C4-2B (cell line): ENCODE results near the gene CACNA1B.

ENCODE experiments used
- ZFX ChIP-seq: fragments of 450-650 bp; IDR thresholded peaks from 2 replicates; pipeline ENCODE4 v1.6.1; 2017
- TF ChIP-seq, protein P1 (sequence below): fragments of 450-650 bp; conservative IDR thresholded peaks from 2 replicates; pipeline ENCODE4 v1.5.1; 2017; ENCODE audit warnings: mild to moderate bottlenecking

DNA sequence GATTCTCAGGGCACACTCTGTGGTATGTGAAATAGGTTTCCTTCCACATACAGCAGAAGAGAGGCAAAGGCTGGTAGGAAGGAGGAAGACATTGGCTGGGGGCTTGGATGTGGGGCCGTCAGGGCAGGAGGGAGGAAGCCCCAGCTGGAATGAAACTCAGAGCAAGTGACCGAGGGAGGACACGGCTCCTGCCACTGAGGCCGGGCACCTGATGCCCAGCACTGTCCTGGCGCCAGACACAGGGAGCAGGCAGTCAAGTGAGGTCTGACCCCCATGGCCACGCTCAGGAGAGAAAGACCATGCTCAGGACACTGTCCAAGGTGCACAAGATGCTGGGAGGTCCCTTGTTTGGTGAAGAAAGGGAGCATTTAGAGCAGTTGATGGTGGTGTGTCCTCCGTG is 245.5 kb downstream of the CACNA1B start:
- TF ChIP-seq, protein P1, sequence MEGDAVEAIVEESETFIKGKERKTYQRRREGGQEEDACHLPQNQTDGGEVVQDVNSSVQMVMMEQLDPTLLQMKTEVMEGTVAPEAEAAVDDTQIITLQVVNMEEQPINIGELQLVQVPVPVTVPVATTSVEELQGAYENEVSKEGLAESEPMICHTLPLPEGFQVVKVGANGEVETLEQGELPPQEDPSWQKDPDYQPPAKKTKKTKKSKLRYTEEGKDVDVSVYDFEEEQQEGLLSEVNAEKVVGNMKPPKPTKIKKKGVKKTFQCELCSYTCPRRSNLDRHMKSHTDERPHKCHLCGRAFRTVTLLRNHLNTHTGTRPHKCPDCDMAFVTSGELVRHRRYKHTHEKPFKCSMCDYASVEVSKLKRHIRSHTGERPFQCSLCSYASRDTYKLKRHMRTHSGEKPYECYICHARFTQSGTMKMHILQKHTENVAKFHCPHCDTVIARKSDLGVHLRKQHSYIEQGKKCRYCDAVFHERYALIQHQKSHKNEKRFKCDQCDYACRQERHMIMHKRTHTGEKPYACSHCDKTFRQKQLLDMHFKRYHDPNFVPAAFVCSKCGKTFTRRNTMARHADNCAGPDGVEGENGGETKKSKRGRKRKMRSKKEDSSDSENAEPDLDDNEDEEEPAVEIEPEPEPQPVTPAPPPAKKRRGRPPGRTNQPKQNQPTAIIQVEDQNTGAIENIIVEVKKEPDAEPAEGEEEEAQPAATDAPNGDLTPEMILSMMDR: no peak
- no peak for TF ChIP-seq ZFX
